OCI-M2 (cell line): Measurements from ENCODE around the gene LMBRD2.
"Not testable (repeated sequence)": the region's sequence is repeated elsewhere in the genome, so short reads cannot be mapped to it uniquely, and the experiment has no call there.

Experiments
- DNase-seq: peaks from one replicate; lab custom pipeline; 2025; ENCODE audit not compliant: unreplicated experiment; lab: John Stamatoyannopoulos, UW

Gene LMBRD2

DNA sequence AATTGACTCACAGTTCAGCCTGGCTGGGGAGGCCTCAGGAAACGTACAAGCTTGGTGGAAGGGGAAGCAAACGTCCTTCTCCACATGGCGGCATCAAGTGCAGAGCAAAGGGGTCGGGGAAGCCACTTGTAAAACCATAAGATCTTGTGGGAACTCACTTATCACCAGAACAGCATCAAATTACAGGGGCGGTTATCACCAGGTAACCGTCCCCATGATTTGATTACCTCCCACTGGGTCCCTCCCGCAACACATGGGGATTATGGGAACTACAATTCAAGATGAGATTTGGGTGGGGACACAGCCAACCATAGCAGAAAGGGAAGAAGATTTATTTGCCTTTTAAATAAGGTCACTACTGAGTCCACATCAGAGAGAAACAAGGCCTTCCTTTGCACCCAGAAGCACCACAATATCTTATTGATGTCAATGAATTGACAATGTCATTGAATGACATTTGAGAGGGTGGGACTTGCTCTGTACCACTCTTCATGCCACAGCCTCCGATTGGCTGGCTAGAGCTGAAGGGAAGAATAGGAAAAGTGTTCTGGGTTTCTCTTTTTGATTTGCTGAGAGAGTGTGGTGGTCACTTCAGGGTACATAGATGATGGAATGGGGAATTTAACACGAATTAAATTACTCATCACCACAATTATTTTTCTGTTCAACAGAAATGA, 11.3 kb upstream of the LMBRD2 start:
- DNase-seq: no peak

DNA sequence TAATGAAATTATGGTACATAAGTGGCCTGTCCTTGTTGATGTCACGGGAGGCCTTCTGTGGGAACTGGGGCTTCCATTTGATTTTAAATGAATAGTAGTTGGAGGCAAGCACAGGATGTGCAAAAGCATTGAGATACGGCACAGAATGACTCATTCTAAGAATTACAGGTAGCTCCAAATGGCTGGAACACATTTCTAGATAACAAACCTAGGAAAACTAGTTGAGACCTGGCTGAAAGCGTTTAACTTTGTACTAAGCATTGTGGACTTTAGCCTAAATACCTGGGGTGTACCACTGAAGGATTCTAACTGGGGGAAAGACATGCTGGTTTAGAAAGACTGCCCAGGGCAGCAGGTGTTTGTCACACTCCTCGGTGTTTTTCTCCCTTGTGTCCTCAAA, 9.7 kb upstream of the LMBRD2 start:
- DNase-seq: no peak

DNA sequence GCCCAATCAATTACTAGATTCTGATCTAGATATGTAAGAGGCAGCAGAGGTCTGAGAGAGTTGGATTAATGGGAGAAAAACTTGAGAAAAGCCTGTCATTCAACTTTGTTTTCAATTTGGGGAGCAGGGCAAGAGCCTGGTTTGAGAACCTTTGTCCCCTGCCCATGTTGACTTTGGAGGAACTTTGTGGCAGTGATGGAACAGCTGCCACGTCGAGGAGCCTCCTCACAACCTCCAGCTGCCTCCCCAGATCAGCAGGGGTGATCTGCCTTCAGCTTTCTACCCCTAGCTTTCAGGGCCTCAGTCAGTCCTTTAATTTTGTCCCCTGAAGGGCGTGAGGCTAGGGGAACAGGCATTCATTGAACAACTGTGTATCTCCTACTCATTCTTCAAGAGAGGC, 8.9 kb upstream of the LMBRD2 start:
- DNase-seq: no peak

DNA sequence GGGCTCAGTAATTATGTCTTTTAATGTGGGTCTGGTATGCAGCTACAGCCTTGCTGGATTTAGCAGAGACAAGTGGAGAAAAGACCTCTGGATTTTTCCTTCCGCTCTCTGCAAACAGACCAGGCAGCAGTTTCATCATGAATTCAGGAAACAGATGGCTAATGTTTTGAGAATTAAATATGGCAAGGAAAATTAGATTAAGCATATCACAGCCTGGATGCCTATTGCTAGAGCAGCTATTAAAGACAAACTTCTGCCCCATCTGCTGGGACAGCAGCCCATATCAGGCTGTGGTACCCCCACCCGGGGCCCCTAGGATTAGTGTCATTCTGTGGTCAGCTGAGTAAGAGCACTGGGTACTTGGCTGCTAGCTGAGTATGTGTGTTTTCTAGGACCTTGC, 6.5 kb upstream of the LMBRD2 start:
- no peak for DNase-seq

DNA sequence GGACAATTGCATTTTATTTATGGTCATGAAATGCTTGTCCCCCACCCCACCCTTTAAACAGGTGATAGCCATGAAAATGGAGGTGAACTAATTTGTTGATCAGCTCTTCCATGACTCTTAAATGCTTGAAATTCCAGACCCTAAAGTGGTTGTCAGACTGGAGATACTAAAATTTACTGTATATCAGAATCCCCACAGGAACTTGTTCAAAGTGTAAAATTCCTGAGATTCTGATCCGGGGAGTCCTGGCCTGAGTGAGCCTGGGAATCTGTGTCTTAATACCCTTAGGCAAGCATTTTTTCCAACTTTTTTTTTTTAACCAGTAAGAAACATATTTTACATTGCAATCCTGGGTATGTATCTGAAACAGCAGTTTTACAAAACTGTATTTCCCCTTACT, 4.9 kb upstream of the LMBRD2 start:
- no peak for DNase-seq

DNA sequence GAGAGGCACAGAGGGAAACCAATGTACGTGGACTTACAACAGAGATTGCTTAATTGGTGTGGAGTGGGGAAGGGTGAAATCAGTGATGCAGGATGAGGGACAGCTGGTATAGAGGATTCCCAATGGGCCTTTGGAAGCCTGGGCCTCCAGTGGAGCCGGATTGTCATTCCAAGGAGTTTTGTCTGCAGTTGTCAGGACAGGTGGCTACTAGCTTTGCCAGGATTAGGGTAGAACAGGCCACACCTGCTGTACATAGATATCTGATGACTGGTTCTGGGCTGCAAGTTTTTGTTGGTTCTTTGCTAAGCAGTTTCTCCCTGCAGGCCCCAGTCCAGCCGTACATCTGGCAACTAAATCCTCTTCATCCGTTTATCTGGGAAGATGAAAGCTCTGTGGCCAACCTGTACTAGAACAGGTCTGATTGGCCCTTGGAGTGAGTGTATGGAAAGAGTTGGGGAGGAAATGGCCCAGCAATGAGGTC, 4.5 kb upstream of the LMBRD2 start:
- no peak for DNase-seq

DNA sequence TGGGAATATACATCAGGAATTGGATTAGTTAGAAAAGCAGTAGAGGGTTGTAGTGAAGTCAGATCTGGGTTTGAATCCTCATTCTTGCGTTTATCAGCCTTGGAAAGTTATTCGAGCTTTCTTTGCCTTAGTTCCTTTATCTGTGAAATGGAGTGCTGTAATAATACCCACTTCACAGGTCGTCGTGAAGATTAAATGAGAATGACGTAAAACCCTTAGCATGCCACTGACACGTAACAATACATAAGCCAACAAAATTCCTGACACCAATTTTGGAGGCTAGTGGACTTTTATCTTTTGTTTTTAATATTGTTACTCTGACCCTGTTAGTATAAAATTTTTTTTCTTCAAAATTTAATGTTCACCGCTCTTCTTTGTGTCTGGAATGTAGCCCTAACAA, 3.6 kb upstream of the LMBRD2 start:
- DNase-seq: no peak

DNA sequence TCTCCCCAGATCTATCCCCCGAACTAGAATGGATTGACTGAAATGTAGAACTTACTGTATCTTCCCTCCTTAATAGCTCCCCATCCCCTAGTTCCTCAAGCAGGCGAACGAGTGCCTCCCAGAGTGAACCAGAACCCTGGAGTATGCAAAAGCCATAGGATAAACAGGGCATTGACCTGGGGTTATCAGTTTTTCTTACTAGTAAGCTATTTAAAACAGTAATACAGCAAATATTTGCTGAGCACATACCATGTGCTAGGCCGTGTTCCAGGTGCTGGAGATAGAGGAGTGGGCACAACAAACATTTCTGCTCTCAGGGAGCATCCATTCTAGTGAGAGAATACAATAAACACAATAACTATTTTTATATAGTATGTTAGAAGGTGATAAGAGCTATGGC, 2.0 kb upstream of the LMBRD2 start:
- DNase-seq: no peak

DNA sequence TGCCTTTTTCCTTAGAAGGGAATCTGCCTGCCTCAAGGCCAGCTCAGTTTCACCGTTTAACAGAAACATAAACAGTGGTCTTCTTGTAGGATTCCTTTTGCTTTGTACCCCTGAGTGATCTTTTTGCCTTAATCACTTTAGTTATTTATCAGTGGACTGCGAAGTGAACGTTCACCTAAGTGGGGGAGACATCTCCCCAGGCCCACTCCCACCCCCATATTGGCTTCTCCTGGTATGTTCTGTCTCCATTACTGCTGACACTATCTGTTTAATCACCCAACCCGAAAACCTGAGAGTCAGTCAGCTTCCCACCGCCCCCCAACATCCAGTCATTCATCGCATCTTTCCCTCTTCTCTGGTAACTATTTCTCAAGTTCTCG, 1.6 kb upstream of the LMBRD2 start:
- no peak for DNase-seq

DNA sequence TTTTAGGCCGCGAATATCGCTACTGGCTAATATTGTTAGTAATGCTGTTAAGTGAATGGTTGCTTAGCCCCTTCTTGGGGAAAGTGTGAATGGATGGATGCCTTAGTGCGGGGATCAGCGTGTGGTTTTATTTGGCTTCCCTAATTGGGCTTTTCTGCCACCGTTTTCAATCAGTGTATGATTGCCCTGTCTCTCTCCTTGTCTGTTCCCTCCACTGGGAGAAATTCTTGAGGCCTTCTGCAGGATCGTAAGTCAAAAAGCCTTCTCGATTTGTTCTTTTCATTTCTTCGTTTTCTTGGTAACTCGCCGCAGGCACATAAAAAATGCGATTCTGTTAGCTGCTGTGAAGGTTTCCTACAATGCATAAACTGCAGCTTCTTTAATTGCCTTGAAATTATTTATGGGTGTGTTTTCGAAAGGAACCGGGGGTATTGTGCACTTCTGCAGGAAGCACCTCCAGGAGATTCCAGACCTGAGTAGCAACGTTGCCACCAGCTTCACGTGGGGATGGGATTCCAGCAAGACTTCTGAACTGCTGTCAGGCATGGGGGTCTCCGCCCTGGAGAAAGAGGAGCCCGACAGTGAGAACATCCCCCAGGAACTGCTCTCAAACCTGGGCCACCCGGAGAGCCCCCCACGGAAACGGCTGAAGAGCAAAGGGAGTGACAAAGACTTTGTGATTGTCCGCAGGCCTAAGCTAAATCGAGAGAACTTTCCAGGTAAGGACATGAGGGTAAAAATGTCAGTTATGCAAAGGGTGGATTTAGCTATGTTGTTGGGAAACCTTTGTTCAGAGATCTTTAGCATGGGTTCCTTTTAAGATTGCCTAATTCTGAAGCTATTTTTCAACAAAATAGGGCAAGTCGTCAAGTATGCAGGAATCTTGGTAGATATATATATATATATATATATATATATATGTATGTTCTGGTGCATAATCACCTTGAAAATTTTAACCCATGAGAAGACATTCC, 924 bp upstream of the LMBRD2 start:
- no peak for DNase-seq

DNA sequence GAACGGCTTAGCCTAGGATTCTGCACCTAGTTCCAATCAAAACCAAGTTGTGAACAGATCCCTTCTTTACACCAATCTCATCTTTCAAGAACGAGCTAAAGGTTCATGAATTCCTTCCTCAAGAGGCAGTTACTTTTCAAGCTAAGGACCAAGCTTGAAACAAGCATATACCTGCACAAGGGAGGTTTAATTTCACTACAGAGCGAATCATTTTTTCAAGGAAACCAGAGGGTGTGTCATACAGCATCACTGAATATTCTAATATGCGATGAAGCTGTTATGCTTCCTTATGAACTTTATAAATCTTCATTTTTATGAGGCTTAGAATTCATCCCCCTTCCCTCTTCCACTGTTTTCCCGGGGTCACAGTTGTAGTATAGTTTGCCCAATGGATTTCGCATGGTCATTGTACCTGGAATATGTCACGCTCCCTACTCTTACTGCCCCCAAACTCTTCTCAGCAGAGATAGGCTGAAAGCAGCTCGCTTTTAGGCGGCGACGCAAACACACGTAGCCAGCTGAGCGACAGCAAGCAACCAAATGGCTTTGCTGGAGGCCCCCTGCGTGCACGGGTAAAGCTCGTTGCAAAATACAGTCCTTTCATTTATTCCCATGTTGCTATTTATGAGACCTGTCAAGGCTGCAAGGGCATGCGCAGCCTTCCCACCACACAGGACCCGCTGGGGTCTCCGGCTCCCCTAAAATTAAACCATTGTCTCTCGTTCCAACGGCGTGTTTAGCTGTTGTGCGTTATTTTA, 832 bp downstream of the LMBRD2 start:
- no peak for DNase-seq

DNA sequence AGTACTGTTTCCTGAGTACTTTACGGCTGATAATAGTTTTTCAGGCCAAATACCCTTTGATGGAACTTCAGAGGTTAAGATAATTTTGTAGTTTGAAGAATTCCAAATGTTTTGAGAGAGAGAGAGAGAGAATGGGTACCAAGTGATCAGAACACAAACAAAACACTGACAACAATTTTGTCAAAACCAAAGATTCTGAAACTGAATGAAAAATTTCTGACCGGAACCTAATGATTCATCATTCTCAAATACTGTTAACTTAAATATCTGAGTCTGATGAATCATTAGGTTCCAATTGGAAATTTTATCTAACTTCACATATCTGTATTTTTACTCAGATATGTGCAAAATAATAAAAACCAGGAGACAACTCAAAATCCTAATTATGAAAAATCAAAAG, 4.0 kb downstream of the LMBRD2 start:
- no peak for DNase-seq

DNA sequence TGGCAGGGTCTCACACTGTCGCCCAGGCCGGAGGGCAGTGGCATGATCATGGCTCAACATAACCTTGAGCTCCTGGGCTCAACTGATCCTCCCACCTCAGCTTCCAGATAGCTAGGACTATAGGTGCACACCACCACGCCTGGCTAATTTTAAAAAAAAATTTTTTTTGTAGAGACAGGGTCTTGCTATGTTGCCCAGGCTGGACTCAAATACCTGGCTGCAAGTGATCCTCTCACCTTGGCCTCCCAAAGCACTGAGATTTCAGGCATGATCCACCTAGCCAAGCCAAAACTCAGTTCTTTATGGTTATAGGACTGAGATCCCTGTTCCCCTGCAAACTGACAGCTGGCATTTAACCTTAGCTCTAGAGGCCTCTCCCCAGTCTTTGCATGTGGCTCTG, 5.3 kb downstream of the LMBRD2 start:
- DNase-seq: no peak

DNA sequence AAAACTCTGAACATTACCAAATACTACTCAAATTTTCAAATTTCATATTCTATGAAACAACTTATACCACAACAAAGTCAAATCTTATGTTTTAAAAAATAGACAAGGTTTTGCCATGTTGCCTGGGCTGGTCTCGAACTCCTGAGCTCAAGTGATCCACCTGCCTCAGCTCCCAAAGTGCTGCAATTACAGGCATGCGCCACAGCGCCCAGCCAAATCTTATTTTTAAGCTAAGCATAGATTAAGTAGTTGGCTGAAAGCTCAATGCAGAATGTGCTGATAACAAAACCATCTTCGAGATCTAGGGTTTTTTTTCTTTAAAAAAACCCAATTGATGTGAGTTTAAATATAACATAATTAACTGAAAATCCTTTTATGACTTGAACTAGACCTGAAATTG, 6.4 kb downstream of the LMBRD2 start:
- DNase-seq: no peak

DNA sequence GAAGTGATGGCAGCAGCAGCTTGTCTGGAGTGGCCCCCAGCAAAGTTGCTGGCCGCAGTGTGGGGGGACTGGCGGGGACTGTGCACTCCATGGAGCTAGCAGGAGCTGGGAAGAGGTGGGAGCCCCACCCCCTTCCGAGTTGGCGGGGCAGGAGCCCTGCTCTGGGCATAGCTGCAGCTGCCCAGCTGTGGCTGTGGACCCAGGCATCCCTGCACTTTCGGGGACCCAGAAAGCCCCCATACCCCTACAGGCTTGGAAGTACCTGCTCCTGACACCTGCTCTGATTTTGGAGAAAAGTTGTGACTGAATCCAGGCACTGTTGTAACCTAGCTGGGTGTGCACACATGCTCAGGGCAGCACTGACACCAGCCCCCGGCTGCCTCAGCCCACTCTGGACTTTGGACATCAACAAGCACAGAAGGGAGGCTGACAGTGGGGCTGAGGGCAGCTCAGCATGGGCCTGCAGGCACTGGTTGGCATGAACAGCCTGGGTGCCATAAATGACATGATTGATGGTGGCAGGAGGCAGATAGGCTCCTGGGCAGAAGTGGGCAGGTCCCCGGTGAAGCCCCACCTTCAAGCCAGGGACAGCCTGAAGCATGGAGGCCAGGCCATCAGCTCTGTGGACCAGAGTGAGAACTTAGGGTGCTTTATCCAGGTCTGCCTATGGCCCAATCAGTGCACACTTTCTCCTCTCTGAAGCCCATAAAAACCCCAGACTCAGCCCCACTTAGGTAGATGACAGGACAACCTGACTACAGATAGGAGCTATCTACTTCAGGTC, 12.6 kb downstream of the LMBRD2 start:
- DNase-seq: no peak

DNA sequence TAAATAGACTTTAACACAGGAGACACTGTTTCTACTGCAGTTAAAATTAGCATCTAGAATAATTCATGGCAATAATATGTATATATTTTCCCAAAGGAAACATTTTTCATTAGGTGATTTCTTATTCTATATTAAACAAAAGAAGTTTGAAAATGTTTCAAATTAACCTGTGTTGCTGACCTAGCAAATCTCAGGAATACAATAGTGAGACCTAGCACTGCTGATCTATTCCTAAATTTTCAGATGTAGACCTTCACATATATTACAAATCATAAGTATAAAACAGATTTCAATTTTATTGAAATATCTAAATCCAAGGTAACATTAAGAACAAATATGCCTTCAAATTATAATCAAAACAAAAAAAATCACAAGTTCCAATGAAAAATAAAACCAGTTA, 15.1 kb downstream of the LMBRD2 start:
- no peak for DNase-seq

DNA sequence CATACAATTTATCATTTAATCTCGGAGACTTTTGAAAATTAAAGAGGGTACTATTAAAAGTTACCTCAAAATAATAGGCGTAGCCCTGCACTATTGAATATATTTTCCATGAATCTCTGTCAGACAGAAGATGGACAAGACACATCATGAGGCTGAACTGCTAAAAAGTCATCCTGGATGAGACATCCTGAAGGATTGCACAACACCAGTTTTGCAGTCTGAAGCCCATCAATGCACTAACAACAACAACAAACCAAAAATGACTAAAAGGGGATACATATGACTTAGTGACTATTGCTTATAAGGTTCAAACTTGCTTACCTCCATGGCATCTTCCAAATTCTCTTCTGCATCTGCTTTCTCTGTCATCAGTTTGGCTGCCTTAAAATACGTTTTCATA, 15.7 kb downstream of the LMBRD2 start:
- no peak for DNase-seq

DNA sequence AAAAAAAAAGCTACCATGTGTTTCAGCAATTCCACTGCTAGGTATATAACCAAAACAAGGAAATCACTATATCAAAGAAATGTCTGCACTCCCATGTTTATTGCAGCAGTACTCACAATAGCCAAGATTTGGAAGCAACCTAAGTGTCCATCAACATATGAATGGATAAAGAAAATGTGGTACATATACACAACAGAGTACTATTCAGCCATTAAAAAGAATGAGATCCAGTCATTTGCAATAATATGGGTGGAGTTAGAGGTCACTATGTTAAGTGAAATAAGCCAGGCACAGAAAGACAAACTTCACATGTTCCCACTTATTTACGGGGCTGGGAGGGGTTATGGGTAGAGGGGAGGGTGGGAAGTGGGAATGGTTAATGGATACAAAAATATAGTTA, 18.7 kb downstream of the LMBRD2 start:
- not testable (repeated sequence) for DNase-seq

DNA sequence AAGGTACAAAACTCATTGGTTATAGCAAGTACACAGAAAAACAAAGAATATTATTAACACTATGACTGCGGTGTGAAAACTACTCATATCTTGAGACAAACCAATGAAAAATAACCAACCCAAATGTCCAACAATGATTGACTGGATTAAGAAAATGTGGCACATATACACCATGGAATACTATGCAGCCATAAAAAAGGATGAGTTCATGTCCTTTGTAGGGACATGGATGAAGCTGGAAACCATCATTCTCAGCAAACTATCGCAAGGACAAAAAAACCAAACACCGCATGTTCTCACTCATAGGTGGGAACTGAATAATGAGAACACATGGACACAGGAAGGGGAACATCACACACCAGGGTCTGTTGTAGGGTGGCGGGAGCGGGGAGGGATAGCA, 22.0 kb downstream of the LMBRD2 start:
- DNase-seq: not testable (repeated sequence)

DNA sequence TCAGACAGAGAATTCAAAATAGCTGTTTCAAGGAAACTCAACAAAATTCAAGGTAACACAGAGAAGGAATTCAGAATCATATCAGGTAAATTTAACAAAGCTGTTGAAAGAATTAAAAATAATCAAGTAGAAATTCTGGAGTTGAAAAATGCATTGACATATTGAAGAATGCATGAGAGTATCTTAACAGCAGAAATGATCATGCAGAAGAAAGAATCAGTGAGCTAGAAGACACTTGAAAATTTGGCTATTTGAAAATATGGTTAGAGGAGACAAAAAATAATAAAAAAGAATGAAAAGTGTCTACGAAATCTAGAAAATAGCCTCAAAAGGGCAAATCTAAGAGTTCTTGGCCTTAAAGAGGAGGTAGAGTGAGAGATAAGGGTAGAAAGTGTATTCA, 22.9 kb downstream of the LMBRD2 start:
- DNase-seq: no peak

DNA sequence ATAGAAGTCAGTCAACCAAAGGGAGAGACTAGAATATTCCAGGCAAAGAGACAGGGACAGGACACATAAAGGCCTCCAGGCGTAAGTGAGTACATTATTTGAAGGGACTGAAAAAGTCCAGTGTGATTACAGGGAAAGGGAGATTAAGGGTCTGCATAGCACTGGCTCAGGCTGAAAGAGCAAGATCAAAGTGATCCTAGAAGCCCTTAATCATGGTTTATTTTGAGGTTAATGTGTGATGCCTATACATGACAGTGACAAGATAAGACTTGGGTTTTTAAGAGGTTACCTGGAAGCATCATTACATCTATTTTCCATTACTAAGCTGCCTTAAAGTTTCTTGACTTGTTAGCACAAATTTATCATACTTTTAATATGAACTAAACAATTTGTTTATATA, 25.8 kb downstream of the LMBRD2 start:
- no peak for DNase-seq
